Measurements from ENCODE around the gene MATN4. TPM values are rescaled to one million over a fixed set of nuclear protein-coding genes. Genes with fewer than 3 reads are reported as not detected.
A peak's percentile ranks its signal among the peaks of the same experiment; 100 is the strongest.

Gene MATN4
- total and polyA plus RNA-seq, 2 of the 13 experiments (the other 11 are each of a cell fraction or from before 2014, with no cell fraction given), result not detected

GRCh38 chr20:45306431-45306982, 1.6 kb downstream of the MATN4 start, which contains the start of gene RBPJL (continued):
- TF ChIP-seq ZNF512B (CRISPR knock-in tag; IDR thresholded peaks at IDR 0.05; ENCODE audit: borderline replicate concordance) (0 out of 2 replicates have a peak, but pooled peaks have one; percentile 91), NONO (IDR thresholded peaks at IDR 0.05) (no peak), NONO (CRISPR knock-in tag; conservative IDR thresholded peaks at IDR 0.05) (peak; percentile 46; the same call in 1 of the 2 replicates), ZNF766 (CRISPR knock-in tag; IDR thresholded peaks at IDR 0.05; ENCODE audit: borderline replicate concordance) (no peak), ZBTB42 (CRISPR knock-in tag; IDR thresholded peaks at IDR 0.05) (0 out of 2 replicates have a peak, but pooled peaks have one; percentile 61), ZNF776 (CRISPR knock-in tag; IDR thresholded peaks at IDR 0.05) (peak; percentile 91), MEIS2 (CRISPR knock-in tag; IDR thresholded peaks at IDR 0.05) (0 out of 2 replicates have a peak, but pooled peaks have one; percentile 30), PCBP2 (optimal IDR thresholded peaks at IDR 0.05; ENCODE audit: low read depth, low read length, poor library complexity, severe bottlenecking) (no peak), ZNF414 (CRISPR knock-in tag; IDR thresholded peaks at IDR 0.05) (no peak), MATR3 (CRISPR knock-in tag; IDR thresholded peaks at IDR 0.05) (no peak), ZNF274 (CRISPR knock-in tag; IDR thresholded peaks at IDR 0.05) (peak; percentile 61; the same call in 1 of the 2 replicates), ZMYM4 (CRISPR knock-in tag; IDR thresholded peaks at IDR 0.05) (peak; percentile 16; the same call in 1 of the 2 replicates), ZSCAN31 (CRISPR knock-in tag; IDR thresholded peaks at IDR 0.05; ENCODE audit: low read depth) (no peak), ATF7 (IDR thresholded peaks at IDR 0.05) (no peak), ATF7 (CRISPR knock-in tag; IDR thresholded peaks at IDR 0.05) (no peak; the same call in 1 of the 2 replicates), ZNF318 (CRISPR knock-in tag; IDR thresholded peaks at IDR 0.05) (peak; percentile 88), ZNF777 (CRISPR knock-in tag; IDR thresholded peaks at IDR 0.05) (no peak), MXD1 (CRISPR knock-in tag; IDR thresholded peaks at IDR 0.05) (peak; percentile 61; the same call in 1 of the 2 replicates), STAG1 (CRISPR knock-in tag; IDR thresholded peaks at IDR 0.05) (peak; percentile 58)
